HL-60 (cell line): Measurements from ENCODE around the gene POLD3.

Experiments
- DNase-seq, 2 experiments: peaks; one replicate each; pipeline ENCODE4 v3.0.0-alpha.2; 2010 to 2020; ENCODE audit warnings: low read depth in 1 of 2, low spot score in 1 of 2
- H3K27ac ChIP-seq: fragments of 250-450 bp; sonication (Bioruptor Pico); replicated peaks from 2 replicates; pipeline ENCODE4 v1.5.1; 2020; ENCODE audit warnings: mild to moderate bottlenecking, moderate library complexity
- H3K27me3 ChIP-seq: fragments of 250-450 bp; sonication (Bioruptor Pico); 2 replicates; pipeline ENCODE4 v1.5.1; 2021; ENCODE audit warnings: mild to moderate bottlenecking, moderate library complexity; ENCODE audit not compliant: insufficient read depth, poor library complexity, severe bottlenecking
- H3K4me3 ChIP-seq: replicated peaks from 2 replicates; pipeline ENCODE4 v1.5.1; 2011; ENCODE audit warnings: mild to moderate bottlenecking, control low read depth, low read length; ENCODE audit not compliant: insufficient read depth
- GABPA ChIP-seq: IDR thresholded peaks from 2 replicates; pipeline ENCODE4 v1.6.1; 2012; ENCODE audit warnings: low read depth
- POLR2AphosphoS5 ChIP-seq: IDR thresholded peaks from 2 replicates; pipeline ENCODE4 v1.6.1; 2012; ENCODE audit warnings: low read depth
- SPI1 ChIP-seq: IDR thresholded peaks from 2 replicates; pipeline ENCODE4 v1.6.1; 2012; ENCODE audit warnings: low read depth, mild to moderate bottlenecking, borderline replicate concordance
- TF ChIP-seq, protein P1 (sequence below): IDR thresholded peaks from one replicate; pipeline ENCODE4 v1.5.1; 2011; ENCODE audit warnings: low read length, control low read depth, inconsistent platforms; ENCODE audit not compliant: insufficient read depth
- TF ChIP-seq, protein P2 (sequence below): IDR thresholded peaks from 2 replicates; pipeline ENCODE4 v1.6.1; 2012; ENCODE audit warnings: low read depth; ENCODE audit not compliant: insufficient replicate concordance

POLD3 gene

DNA sequence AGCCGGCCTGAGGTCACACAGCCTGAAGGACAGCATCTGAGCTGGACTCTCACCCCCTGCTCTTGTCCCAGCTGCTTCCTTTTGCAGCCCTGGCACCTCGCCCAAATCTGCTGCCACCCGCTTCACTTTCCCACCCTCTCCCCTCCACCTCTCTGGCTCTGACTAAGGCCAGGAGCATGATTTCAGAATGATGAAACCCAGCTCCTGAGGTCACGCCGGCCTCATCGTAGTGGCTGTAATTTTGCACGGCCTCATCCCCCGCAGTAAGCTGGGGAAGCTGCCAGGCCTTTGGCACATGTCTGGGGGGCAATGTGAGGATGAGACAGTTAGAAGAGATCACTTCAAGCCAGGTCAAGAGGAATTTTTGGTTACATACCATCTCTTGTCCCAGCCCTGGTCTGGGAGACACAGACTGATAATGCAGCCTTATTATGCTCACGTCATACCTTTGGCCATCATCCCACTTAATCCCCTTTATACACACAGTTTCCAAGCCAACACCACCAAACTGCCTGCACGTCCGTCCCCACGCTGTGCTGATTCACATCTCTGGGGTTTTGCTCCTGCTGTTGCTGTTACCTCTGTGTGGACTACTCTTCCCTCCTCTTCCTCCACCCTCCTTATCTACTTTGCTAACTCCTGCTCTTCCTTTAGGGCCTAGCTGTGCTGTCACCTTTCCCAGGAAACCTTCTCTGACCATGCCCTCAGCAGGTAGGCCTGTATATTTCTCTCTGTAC lies 80.7 kb downstream of the POLD3 start:
- no peak for TF ChIP-seq POLR2AphosphoS5
- H3K27me3 ChIP-seq: no peaks in the 10 kb centered on the region
- peak; percentile 14 to 44 for DNase-seq
- no peak overlapping the region for H3K4me3 ChIP-seq
- H3K27ac ChIP-seq: no peak overlapping the region

DNA sequence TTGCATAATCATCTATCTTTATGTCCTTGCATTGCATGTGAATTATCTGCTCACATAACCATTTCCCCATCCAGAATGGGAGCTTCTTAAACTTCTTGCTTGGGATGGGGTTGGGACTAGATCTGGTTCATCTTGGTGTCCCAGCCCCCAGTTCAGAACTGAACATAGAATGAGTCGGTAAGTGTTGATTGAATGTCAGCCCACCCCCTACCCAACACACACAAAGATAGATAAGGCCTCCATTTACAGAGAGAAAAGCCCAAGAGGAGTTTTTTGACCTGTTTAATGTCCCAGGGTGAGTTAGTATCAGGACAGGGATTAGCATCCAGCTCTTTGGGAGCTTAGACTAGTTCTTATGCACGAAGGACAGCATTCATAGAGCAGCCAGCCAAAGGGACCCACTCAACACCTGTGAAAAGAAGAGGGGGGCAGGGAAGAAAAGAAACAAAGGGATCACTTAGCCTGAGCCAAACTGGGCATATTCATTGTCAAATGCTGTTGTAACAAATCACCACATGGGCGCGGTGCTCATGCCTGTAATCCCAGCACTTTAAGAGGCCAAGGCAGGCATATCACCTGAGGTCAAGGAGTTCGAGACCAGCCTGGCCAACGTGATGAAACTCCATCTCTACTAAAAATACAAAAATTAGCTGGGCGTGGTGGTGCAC lies 81.4 kb downstream of the POLD3 start:
- TF ChIP-seq POLR2AphosphoS5 (no peak), SPI1 (no peak)
- no peaks in the 10 kb centered on the region for H3K27me3 ChIP-seq
- DNase-seq: no peak
- H3K27ac ChIP-seq: no peak overlapping the region
- no peak overlapping the region for H3K4me3 ChIP-seq

DNA sequence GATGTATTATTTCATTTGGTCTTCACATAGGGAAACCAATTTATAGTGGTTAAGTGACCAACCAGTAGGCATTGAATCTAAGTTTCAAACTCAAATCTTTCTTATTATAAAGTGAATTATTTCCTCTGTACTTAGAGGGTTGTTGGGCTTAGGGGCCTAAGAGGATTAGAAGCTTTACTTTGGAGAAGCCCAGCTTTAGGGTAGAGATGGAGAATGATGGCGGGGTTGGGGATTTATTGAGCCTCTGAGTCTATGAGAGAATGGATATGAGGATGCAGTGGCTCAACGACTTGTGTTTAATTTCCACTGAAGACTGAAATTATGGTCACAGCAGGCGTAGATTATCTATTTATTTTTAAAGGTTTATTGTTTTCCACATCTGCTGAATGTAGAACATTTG lies 83.4 kb downstream of the POLD3 start:
- TF ChIP-seq SPI1 (no peak), GABPA (no peak), POLR2AphosphoS5 (no peak)
- TF ChIP-seq, protein P1, sequence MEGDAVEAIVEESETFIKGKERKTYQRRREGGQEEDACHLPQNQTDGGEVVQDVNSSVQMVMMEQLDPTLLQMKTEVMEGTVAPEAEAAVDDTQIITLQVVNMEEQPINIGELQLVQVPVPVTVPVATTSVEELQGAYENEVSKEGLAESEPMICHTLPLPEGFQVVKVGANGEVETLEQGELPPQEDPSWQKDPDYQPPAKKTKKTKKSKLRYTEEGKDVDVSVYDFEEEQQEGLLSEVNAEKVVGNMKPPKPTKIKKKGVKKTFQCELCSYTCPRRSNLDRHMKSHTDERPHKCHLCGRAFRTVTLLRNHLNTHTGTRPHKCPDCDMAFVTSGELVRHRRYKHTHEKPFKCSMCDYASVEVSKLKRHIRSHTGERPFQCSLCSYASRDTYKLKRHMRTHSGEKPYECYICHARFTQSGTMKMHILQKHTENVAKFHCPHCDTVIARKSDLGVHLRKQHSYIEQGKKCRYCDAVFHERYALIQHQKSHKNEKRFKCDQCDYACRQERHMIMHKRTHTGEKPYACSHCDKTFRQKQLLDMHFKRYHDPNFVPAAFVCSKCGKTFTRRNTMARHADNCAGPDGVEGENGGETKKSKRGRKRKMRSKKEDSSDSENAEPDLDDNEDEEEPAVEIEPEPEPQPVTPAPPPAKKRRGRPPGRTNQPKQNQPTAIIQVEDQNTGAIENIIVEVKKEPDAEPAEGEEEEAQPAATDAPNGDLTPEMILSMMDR: no peak
- TF ChIP-seq, protein P2, sequence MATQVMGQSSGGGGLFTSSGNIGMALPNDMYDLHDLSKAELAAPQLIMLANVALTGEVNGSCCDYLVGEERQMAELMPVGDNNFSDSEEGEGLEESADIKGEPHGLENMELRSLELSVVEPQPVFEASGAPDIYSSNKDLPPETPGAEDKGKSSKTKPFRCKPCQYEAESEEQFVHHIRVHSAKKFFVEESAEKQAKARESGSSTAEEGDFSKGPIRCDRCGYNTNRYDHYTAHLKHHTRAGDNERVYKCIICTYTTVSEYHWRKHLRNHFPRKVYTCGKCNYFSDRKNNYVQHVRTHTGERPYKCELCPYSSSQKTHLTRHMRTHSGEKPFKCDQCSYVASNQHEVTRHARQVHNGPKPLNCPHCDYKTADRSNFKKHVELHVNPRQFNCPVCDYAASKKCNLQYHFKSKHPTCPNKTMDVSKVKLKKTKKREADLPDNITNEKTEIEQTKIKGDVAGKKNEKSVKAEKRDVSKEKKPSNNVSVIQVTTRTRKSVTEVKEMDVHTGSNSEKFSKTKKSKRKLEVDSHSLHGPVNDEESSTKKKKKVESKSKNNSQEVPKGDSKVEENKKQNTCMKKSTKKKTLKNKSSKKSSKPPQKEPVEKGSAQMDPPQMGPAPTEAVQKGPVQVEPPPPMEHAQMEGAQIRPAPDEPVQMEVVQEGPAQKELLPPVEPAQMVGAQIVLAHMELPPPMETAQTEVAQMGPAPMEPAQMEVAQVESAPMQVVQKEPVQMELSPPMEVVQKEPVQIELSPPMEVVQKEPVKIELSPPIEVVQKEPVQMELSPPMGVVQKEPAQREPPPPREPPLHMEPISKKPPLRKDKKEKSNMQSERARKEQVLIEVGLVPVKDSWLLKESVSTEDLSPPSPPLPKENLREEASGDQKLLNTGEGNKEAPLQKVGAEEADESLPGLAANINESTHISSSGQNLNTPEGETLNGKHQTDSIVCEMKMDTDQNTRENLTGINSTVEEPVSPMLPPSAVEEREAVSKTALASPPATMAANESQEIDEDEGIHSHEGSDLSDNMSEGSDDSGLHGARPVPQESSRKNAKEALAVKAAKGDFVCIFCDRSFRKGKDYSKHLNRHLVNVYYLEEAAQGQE: no peak
- no peak for DNase-seq
- no peak overlapping the region for H3K27ac ChIP-seq

DNA sequence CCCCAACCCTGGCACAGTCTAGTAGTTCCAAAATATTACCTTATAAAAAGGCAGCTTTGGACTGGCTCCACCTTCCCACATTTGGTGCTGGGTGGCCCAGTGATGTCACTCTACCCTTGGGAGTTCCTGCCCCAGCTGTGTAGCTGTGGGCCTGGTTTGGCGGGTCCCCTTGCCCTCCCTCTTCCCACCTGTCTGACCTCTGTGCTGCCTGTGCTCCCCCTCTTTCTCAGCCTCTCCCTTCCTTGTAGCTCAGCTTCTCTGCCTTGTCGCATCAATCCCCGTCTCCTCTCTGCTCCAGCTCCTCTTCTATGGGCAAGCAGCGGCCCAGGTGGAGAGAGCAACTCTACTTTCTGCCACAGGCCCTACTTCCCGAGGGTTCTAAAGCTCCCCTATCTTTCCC lies 84.2 kb downstream of the POLD3 start:
- no peak overlapping the region for H3K27ac ChIP-seq
- no peak overlapping the region for H3K4me3 ChIP-seq
- DNase-seq: no peak
- TF ChIP-seq, protein P1: no peak
- TF ChIP-seq, protein P2: no peak
- TF ChIP-seq GABPA (no peak), POLR2AphosphoS5 (no peak), SPI1 (no peak)
- H3K27me3 ChIP-seq: no peaks in the 10 kb centered on the region

More for the DNA sequence above, 83.4 kb downstream of the POLD3 start:
- no peaks in the 10 kb centered on the region for H3K27me3 ChIP-seq
- H3K4me3 ChIP-seq: no peak overlapping the region
